Measurements from ENCODE around the gene CLEC2D.
"Not testable (repeated sequence)": the region's sequence is repeated elsewhere in the genome, so short reads cannot be mapped to it uniquely, and the experiment has no call there.

The CLEC2D gene

DNA sequence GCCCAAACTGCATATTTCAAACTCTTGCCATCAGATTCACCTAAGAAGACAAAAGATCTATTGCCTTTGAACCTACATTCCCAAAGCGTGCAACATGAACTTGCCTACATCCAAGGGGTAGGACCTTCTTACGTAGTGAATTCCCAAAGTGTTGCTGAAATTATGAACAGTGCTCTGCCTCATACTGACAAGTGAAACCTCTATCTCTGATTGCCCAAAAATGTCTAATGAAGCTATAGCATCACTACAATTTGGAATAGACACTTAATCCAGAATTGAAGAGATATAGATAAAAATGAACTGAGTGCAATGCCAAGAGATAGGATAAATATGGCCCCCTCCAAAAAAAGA, 31.1 kb downstream of the CLEC2D start:
- no peak for DNase-seq (ENCODE audit: low spot score)

DNA sequence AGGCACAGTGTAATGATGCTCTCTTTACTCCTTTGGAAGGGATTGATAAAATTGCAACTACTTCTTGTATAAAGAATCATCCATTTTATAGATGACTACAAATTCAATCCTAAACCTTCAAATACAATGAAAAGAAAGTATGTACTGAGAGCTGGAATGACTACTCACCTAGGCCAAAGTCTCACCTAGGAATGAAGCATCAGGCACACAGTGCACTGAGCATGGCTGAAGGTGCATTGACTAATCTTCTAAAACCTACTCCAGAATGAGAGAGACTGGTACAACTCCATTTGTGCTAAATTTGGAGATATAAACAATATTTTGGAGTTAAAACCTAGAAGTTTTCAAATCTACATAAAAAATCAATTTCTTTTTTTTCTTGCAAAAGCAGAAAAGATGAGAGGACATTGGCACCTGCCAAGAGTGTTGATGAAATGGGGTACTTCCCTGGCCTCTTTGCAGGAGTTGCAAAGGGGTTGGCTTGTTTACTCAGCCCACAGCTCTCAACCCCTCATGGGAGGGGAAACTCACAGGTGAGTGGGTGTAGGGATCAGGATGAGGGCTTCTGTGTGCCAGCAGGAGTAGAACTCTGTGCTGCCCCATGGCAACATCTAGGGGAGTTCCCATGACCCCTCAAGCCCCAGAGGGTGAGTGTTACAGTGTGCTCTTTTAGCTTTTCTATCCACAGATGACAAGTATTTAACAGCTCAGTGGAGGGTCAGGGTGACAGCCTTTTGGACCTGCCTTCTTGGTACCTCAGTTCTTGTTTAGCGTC, 32.1 kb downstream of the CLEC2D start:
- no peak for DNase-seq (ENCODE audit: low spot score)

DNA sequence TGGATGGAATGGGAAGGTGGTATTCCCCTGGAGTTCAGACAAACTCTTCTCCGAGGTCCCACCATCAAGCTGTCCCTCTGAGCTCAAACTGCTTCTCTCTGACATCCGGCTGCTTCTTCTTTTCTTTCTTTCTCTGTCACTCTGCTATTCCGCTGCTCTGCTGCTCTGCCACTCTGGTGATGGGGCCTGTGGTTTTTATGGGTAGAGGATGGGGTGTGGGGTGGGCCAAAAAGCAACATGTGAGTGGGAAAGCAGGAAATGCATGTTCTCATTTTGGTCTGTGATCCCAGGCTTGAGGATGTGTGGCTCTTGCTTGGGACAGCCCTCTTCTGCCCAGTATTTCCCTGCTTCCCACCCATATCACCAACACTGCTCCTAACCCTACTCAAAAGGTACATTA, 32.7 kb downstream of the CLEC2D start:
- DNase-seq (ENCODE audit: low spot score), result no peak

DNA sequence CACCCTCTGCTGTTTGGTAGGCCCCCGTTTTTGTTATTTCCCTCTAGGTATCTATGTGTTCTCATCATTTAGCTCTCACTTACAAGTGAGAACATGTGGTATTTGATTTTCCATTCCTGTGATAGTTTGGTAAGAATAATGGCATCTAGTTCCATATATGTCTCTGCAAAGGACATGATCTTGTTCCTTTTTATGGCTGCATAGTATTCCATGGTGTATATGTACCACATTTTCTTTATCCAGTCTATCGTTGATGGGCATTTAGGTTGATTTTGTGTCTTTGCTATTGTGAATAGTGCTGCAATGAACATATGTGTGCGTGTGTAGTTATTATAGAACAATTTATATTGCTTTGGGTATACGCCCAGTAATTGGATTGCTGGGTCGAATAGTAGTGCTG, 35.0 kb downstream of the CLEC2D start:
- not testable (repeated sequence) for DNase-seq (ENCODE audit: low spot score)

DNA sequence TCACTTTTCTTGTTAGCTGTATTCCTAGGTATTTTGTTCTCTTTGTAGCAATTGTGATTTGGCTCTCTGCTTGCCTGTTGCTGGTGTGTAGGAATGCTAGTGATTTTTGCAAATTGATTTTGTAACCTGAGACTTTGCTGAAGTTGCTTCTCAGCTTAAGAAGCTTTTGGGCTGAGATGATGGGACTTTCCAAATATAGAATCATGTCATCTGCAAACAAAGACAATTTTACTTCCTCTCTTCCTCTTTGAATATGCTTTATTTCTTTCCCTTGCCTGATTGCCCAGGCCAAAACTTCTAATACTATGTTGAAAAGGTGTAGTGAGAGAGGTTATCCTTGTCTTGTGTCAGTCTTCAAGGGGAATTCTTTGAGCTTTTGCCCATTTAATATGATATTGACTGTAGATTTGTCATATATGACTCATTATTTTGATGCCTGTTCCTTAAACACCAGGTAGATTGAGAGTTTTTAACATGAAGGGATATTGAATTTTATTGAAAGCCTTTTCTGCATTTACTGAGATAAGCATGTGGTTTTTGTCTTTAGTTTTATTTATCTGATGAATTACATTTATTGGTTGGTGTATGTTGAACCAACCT, 36.7 kb downstream of the CLEC2D start:
- no peak for DNase-seq (ENCODE audit: low spot score)

DNA sequence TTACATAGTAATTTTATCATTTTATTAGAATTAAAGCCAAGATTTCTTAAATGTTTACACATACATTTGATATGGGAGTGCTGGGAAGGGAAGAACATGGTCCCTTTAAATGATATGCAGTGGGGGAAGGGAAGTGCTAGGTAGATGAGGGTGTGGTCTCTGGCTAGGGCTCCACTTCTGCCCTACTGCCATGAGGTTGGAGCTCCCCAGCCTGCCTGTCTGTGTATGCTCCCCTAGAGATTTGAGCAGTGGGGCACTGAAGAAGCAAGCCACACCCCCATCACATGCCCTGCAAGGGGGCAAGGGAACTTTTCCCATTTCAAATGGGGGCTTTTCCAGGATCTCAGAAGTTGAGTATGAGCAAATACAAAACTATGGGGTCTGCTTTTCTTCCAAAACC, 37.8 kb downstream of the CLEC2D start:
- no peak for DNase-seq (ENCODE audit: low spot score)

DNA sequence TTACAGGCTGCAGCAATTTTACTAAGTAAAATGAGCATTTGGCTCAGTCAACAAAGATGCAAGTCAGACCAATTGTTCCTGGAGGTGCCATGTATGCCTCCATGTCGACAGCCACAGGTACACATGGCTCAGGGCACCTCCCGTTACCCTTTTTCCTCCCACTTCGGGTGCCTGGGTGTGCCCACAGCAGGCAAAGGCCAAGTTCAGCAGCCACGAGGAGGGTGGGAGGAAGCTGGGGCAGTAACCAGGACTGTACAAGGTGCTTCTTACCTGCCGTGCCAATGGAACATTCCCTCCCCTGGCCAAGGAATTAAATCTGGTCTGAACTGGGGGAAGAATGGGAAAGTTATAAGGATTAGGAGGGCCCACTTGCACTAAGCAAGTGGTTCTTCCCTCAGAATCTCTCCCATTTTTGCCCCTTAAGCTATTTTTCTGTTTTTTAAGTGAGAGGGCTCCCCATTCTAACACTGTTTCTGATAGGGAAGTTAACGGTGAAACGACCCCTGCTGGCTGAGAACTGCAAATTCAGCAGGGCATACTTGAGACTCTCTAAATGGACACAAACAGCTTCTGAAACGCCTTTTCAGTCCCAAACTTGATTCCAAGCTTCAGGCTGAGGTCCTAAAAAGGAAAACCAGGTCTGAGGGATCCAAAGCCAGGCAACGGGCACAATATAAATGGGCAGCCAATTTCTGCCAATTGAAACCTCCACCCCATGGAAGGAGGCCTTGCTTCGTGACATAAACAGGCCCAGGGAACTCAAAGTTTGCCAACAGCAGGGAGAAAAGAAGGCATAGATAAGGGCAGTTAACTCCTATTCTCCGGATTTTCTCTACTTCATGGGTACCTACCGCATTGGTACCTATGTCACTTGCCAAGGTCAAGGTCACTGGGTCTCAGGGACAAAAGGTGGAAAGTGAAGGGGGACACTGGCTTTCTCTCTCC, 38.6 kb downstream of the CLEC2D start:
- peak; percentile 47 for DNase-seq (ENCODE audit: low spot score)

DNA sequence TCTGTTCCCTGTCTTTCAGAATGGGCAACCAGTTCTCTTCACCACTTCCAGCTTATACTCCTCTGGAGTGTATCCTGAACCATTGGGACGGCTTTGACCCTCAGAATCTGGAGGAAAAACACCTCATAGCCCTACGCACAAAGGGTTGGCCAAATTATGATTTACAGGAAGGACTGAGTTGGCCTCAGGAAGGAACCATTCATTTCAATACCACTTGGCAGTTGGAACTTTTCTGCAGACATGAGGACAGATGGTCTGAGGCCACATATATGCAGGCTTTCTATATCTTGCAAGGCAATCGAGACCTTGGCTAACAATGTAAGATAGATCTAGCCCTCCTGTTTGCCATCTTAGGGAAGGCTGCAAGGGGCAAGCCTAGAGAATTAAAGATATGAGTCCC, 39.3 kb downstream of the CLEC2D start:
- no peak for DNase-seq (ENCODE audit: low spot score)

DNA sequence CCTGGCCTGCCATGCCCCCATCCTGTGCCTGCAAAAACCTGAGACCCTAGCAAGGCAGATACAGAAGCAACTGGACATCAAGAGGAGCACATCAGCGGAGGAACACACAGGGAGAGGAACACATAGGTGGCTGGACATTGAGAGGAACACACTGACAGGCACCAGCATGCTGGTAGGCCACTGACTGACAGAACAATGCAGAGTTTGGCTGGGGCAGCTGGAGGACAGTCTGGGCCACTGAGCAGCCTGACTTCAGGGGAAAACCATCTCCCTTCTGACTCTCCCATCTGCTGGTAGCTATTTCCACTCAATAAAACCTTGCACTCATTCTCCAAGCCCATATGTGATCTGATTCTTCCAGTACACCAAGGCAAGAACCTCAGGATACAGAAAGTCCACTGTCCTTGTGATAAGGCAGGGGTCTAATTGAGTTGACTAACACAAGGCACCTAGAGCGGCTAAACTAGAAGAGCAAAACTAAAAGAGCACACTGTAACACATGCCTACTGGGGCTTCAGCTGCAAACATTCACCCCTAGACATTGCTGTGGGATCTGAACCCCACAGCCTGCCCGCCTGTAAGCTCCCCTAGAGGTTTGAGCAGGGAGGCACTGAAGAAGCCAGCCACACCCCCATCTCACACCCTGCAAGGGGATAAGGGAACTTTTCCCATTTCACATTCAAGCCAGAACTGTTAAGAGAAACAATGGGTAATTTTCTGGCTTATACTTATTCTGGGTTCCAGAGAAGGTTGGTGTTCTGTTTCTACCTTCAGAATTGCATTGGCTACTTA, 41.3 kb downstream of the CLEC2D start:
- DNase-seq (ENCODE audit: low spot score), result no peak

DNA sequence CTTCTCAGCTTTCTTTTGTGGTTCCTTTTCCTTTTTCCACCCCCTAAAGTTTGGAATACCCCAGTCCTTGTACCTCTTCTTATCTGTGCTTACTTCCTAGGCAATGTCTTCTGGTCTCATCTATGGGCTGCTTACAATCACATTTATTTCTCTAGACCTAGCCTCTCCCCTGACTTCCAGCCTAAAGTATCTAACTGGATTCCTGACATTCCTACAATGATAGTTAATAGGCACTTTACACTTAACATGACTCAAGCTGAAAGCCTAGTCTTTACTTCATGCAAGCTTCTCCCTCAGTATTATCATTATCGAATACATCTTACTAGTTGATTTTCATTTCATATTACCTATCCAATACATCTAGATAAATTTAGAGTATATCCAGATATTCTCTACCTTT, 42.2 kb downstream of the CLEC2D start:
- DNase-seq (ENCODE audit: low spot score), result no peak

DNA sequence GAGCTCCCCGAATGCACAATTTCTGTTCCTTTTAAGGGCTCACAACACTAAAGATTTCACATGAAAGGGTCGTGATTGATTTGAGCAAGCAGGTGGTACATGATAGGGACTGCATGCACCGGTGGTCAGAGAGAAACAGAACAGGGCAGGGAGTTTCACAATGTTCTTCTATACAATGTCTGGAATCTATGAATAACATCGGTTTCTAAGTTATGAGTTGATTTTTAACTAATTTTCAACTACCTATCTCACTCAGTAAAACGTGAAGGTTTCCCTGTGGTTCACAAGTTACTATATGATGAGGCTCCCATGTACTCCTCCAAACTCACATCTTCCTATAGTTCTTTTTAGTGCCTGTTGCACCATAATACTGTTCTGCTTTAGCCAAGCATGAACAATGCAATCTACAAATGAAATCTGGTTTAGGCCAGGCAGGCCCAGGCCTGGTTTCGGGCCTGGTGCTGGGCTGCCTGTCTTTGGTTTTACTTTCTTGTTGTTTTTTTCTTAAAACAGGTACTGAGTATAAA, 43.6 kb downstream of the CLEC2D start:
- not testable (repeated sequence) for DNase-seq (ENCODE audit: low spot score)

DNA sequence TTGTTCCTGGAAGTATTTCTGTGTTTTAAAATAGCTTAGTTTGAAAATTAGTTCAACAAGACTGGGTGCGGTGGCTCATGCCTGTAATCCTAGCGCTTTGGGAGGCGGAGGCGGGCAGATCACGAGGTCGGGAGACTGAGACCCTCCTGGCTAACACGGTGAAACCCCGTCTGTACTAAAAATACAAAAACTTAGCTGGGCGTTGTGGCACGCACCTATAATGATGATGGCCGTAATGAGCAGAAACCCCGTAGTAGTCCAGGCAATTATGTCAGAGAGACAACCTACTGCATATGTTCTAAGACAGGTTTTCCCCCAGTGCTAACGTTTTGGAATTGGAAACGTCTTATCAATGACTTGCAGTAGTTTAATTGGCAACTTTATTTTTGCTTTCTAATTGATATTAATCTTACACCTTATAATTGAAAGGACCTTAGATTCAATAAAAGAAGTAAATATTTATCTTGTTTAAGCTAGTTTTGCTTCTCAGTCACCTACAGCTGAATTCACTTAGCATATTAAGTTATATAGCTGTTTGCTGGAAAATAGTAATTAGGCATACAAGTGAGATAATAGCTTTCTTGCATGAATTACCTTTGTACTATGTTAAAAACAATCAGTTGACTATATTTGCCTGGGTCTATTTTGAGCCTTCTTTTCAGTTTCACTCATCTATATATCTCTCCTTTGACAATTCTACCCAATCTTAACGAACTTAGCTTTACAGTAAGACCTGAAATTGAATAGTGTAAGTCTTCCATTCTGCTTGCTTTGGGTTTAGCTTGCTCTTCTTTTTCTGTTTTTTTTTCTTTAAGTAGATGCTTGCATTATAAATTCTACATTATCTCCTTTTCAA, 47.8 kb downstream of the CLEC2D start:
- no peak for DNase-seq (ENCODE audit: low spot score)

DNA sequence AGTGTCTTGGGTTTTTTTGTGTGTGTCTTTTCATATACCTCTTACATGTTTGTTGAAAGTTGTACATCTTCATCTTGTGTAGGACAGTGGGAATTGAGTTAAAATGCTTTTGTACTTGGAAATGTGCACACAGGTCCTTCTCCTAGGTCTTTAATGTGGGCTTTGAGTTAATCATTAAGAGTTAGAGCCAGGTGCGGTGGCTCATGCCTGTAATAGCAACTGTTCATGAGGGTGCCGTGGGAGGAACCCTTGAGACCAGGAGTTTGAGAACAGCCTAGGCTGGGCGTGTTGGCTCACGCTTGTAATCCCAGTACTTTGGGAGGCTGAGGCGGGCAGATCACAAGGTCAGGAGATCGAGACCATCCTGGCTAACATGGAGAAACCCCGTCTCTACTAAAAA, 49.5 kb downstream of the CLEC2D start:
- no peak for DNase-seq (ENCODE audit: low spot score)

DNA sequence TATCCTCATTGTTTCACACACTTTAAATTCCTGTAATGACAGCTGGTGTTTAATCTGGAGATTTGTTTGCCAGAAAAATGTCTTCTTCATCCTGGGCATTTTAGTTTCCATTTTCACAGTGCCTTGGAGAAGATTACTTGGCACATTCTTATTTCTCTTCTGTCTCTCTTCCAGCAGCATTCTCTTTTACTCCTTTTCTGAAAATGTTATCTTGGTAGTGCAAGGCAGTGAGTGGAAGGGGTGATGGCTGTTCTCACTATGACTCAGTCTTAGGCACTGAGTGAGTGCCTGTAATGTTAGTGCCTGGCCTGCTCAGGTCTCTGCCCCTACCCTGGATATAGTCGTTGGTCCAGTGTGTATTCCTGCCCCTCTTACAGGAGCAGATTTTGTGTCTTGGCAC, 50.3 kb downstream of the CLEC2D start:
- no peak for DNase-seq (ENCODE audit: low spot score)

DNA sequence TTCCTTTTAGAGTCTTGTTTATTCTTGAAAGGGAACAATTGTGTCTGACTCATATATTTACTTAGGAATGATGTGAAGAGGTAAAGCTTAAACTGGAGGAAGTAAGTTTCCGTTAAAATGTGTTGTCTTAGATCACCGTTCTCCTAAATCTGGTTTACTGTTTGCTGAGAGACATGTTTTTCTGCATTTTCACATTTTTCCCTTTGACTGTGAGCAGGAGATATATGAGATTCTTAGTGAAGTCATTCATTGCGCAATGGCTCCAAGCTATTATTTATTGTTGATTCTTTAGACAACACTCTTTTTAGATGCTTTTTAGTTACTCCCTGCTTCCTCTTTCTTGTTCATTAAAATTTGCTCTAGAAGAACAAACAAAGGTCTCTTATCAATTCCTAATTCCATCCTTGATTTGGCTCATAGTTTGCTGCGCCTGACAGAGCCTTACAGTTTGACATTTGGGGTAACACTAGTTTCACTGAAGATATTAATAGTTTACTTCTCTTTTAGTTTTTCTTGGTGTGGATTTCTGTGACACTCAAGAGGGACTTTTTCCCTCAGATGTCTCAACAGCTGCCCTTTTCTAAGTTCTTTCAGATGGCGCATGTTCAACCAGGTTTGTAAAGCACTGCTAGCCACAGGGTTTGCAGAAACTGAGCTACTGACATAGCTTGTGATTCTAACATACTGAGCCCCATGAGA, 52.0 kb downstream of the CLEC2D start:
- DNase-seq (ENCODE audit: low spot score), result no peak

DNA sequence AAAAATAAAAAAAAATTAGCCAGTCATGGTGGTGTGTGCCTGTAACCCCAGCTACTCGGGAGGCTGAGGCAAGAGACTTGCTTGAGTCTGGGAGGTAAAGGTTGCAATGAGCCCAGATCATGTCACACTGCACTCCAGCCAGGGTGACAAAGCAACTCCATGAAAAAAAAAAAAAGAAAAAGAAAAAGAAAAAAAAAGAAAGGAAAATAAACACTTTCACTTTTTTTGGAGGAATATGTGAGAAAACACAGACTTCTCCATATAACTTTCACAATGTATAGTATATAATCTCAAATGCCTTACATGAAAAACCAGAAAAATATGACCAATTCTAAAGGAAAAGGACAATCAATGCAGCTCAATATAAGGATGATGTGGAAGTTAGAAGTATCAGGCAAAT, 54.5 kb downstream of the CLEC2D start:
- DNase-seq (ENCODE audit: low spot score), result no peak

DNA sequence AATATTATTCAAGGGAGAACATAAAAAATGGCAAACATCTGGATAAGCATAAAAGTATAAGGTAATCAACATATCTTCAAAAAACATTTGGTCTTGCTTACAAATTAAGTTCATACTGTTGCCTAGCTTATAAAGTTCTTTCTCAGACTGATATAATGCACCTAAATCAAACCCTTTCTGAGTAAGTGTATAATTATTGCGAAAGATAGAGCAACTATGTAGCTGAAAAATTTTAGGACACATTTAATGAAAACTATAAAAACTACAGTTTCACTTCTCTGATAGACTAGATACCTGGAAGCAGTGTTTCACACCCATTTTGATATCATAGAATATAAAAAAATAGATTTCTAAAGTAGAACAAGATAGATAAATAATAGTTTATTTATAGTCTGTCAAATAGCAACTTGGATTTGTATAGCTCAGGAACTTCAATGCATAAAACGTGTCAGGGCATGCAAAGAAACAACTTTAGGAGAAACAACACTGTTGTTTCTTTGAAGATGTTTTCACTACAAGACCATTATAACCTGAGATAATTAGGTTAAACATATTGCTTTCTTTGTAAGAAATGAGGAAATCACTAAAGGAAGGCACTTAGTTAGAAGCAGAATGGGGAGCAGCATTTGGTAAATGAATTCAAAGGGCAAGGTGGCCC, 55.8 kb downstream of the CLEC2D start:
- no peak for DNase-seq (ENCODE audit: low spot score)

DNA sequence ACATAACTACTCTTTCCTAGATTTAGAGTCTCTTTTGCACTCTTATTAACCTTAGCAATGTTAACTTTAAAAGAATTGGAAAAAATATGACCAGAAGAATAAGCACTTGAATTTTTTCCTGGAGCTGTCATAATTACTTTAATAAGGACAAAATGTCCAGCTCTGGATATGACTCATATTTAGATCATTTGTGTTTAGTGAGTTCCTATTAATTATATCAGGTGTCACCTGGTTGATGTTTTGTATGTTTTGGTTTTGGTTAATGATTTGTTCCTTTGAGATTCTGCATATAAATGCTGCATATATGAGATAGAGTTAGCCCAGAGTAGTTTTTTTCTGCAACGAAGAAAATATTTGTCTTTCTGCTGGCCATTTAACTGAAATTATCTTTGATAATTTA, 58.3 kb downstream of the CLEC2D start:
- DNase-seq (ENCODE audit: low spot score), result no peak

DNA sequence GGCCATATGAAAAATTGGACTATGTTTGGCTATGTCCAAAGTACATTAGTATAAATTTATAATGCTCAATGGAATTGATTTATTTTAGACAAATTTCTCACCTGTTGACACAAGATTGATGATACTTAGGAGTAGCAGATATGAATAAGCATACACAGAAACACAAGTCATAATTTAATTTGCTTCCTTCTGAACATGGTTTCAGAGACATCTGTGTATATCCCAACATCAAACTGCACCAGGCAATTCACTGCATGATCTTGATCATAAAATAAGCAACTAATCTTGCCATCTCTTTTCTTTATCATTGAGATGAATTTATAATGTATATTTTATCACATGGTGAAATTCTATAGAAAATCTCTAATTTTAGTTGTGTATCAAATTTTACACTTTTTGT, 59.6 kb downstream of the CLEC2D start:
- no peak for DNase-seq (ENCODE audit: low spot score)

DNA sequence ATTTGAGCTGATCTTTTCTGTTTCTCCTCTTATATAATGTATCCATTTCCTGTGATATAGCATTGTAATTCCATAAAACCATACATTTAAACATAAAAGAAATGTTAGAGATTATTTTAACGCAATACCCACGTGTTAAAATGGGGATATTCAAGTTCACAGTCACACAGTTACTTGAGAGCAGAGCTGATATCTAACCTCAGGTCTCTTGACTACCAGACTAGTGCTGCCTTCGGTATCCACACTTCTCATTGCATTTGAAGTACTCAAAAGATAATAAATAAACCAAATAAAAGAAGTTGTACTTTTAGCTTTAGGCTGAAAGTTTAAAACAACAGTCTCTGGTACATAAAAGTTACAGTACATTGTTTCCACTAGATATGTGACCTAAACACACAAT, 60.5 kb downstream of the CLEC2D start:
- DNase-seq (ENCODE audit: low spot score), result no peak

All from kidney capillary endothelial cell (primary cell).